HUES64 (cell line): ENCODE measurements around the gene GPR132.

Source experiments
- H3K27ac ChIP-seq: 2 replicates; pipeline ENCODE4 v1.7.0; 2013; ENCODE audit warnings: low read depth, low read length, inconsistent platforms
- H3K27me3 ChIP-seq: 2 replicates; pipeline ENCODE4 v1.6.1; 2013; ENCODE audit warnings: mild to moderate bottlenecking, low read length; ENCODE audit not compliant: insufficient read depth
- H3K36me3 ChIP-seq: 2 replicates; pipeline ENCODE4 v1.6.1; 2013; ENCODE audit warnings: mild to moderate bottlenecking, low read length; ENCODE audit not compliant: insufficient read depth
- H3K4me1 ChIP-seq: 2 replicates; pipeline ENCODE4 v1.6.1; 2013; ENCODE audit warnings: mild to moderate bottlenecking, low read length, moderate library complexity; ENCODE audit not compliant: insufficient read depth
- H3K4me3 ChIP-seq: 2 replicates; pipeline ENCODE4 v1.5.1; 2013; ENCODE audit warnings: mild to moderate bottlenecking, low read length, moderate library complexity
- H3K9ac ChIP-seq: 2 replicates; pipeline ENCODE4 v1.6.1; 2013; ENCODE audit warnings: mild to moderate bottlenecking, low read depth, low read length
- H3K9me3 ChIP-seq: 2 replicates; pipeline ENCODE4 v1.6.1; 2013; ENCODE audit warnings: low read depth, low read length; ENCODE audit not compliant: insufficient read depth
- WGBS: fragments of 150-250, 120-280 bp; methylation state at CpG from one replicate; pipeline ENCODE4 v1.1.7; 2013; ENCODE audit warnings: missing lambda C conversion rate; 5-methylcytosine and 5-hydroxymethylcytosine counted together

GPR132 gene

GRCh38 chr14:105090493-105091053, 25.3 kb upstream of the GPR132 start:
- Histone ChIP-seq H3K27me3 (peaks cover 56% of the 10 kb centered on the region), H3K27ac (no peak overlapping the region), H3K36me3 (no peaks in the 10 kb centered on the region), H3K9me3 (no peaks in the 10 kb centered on the region), H3K9ac (no peak overlapping the region), H3K4me3 (no peak overlapping the region), H3K4me1 (peaks cover 19% of the 10 kb centered on the region; the same call in 1 of the 2 replicates)
- 24% methylated on average over 7 of the region's 7 CpGs for WGBS

- Histone ChIP-seq H3K9ac (no peak overlapping the region), H3K4me1 (peaks cover 19% of the 10 kb centered on the region; the same call in 1 of the 2 replicates), H3K4me3 (no peak overlapping the region), H3K9me3 (no peaks in the 10 kb centered on the region), H3K27me3 (peaks cover 58% of the 10 kb centered on the region), H3K36me3 (no peaks in the 10 kb centered on the region), H3K27ac (no peak overlapping the region)
- 84% methylated on average over 14 of the region's 15 CpGs for WGBS
Observed at GRCh38 chr14:105089746-105090492, 24.7 kb upstream of the GPR132 start.

GRCh38 chr14:105088812-105089745, 23.8 kb upstream of the GPR132 start:
- peaks cover 53% of the 10 kb centered on the region for H3K27me3 ChIP-seq
- no peak overlapping the region for H3K4me3 ChIP-seq
- H3K9ac ChIP-seq, result no peak overlapping the region
- no peak overlapping the region for H3K27ac ChIP-seq
- 87% methylated on average over 23 of the region's 24 CpGs for WGBS
- peaks cover 17% of the 10 kb centered on the region; the same call in 1 of the 2 replicates for H3K4me1 ChIP-seq
- no peaks in the 10 kb centered on the region for H3K36me3 ChIP-seq
- H3K9me3 ChIP-seq, result no peaks in the 10 kb centered on the region

- H3K9me3 ChIP-seq, result no peaks in the 10 kb centered on the region
- 7% methylated on average over 44 of the region's 44 CpGs for WGBS
- H3K4me3 ChIP-seq, result peak overlapping the region; percentile 57
- peaks cover 14% of the 10 kb centered on the region; the same call in 1 of the 2 replicates for H3K4me1 ChIP-seq
- peaks cover 50% of the 10 kb centered on the region for H3K27me3 ChIP-seq
- H3K9ac ChIP-seq, result 0 out of 2 replicates have a peak overlapping the region, but pooled peaks have one; percentile 41
- H3K27ac ChIP-seq, result no peak overlapping the region
- H3K36me3 ChIP-seq, result no peaks in the 10 kb centered on the region
Observed at GRCh38 chr14:105087963-105088811, 23.0 kb upstream of the GPR132 start.

- Histone ChIP-seq H3K4me3 (peak overlapping the region; percentile 57), H3K27me3 (peaks cover 43% of the 10 kb centered on the region), H3K36me3 (no peaks in the 10 kb centered on the region), H3K9me3 (no peaks in the 10 kb centered on the region), H3K9ac (peak overlapping the region; percentile 41; the same call in 1 of the 2 replicates), H3K4me1 (peaks cover 10% of the 10 kb centered on the region; the same call in 1 of the 2 replicates), H3K27ac (no peak overlapping the region)
- WGBS, result 1% methylated on average over 60 of the region's 60 CpGs
Observed at GRCh38 chr14:105087308-105087962, 22.2 kb upstream of the GPR132 start.

- 1% methylated on average over 45 of the region's 45 CpGs for WGBS
- Histone ChIP-seq H3K27ac (no peak overlapping the region), H3K27me3 (peaks cover 40% of the 10 kb centered on the region), H3K9ac (peak overlapping the region; percentile 28; the same call in 1 of the 2 replicates), H3K9me3 (no peaks in the 10 kb centered on the region), H3K4me3 (peak overlapping the region; percentile 57), H3K4me1 (peaks cover 5% of the 10 kb centered on the region; the same call in 1 of the 2 replicates), H3K36me3 (no peaks in the 10 kb centered on the region)
Observed at GRCh38 chr14:105086833-105087307, 21.6 kb upstream of the GPR132 start.

GRCh38 chr14:105085766-105086165, 20.5 kb upstream of the GPR132 start:
- H3K9ac ChIP-seq, result no peak overlapping the region
- H3K36me3 ChIP-seq, result no peaks in the 10 kb centered on the region
- peaks cover 5% of the 10 kb centered on the region; the same call in 1 of the 2 replicates for H3K4me1 ChIP-seq
- no peak overlapping the region for H3K27ac ChIP-seq
- peaks cover 40% of the 10 kb centered on the region for H3K27me3 ChIP-seq
- no peak overlapping the region for H3K4me3 ChIP-seq
- WGBS, result 87% methylated on average over 5 of the region's 5 CpGs
- no peaks in the 10 kb centered on the region for H3K9me3 ChIP-seq

- WGBS, result 93% methylated on average over 14 of the region's 14 CpGs
Observed at GRCh38 chr14:105084741-105085571, 19.7 kb upstream of the GPR132 start.

GRCh38 chr14:105083926-105084685, 18.9 kb upstream of the GPR132 start:
- Histone ChIP-seq H3K9ac (no peak overlapping the region), H3K9me3 (0 out of 2 replicates have a peak, but pooled peaks cover 3% of the 10 kb centered on the region), H3K4me3 (no peak overlapping the region), H3K27ac (no peak overlapping the region), H3K4me1 (peaks cover 5% of the 10 kb centered on the region; the same call in 1 of the 2 replicates), H3K36me3 (no peaks in the 10 kb centered on the region), H3K27me3 (peaks cover 36% of the 10 kb centered on the region)
- 75% methylated on average over 4 of the region's 4 CpGs for WGBS

More at GRCh38 chr14:105084741-105085571, 19.7 kb upstream of the GPR132 start:
- Histone ChIP-seq H3K27ac (no peak overlapping the region), H3K9me3 (0 out of 2 replicates have a peak, but pooled peaks cover 3% of the 10 kb centered on the region), H3K9ac (no peak overlapping the region), H3K27me3 (peaks cover 40% of the 10 kb centered on the region), H3K4me1 (peaks cover 5% of the 10 kb centered on the region; the same call in 1 of the 2 replicates), H3K4me3 (no peak overlapping the region), H3K36me3 (no peaks in the 10 kb centered on the region)
